ENCODE data around the gene CALML3.

The CALML3 gene

GRCh38 chr10:5529702-5530411 is 5.1 kb downstream of the CALML3 start:
- Histone ChIP-seq H3K4me2 (no peak overlapping the region), H3K27me3 (no peaks in the 10 kb centered on the region), H3K9me3 (replicated peaks in 1 of 11) (no peaks in the 10 kb centered on the region), H3K4me1 (peaks cover 0 to 9% (median 7%) of the 10 kb centered on the region in 10 experiments; a peak in 10 of 20 replicates), H3K27ac (no peak overlapping the region), H3K9ac (no peak overlapping the region), H3K4me3 (no peak overlapping the region), H4K20me1 (no peaks in the 10 kb centered on the region), H3K36me3 (no peaks in the 10 kb centered on the region)
- TF ChIP-seq Cebpa-rat (IDR thresholded peaks at IDR 0.05): no peak

GRCh38 chr10:5530412-5530806 is 5.6 kb downstream of the CALML3 start:
- no peaks in the 10 kb centered on the region for H3K9me3 ChIP-seq (replicated peaks in 1 of 11)
- H3K9ac ChIP-seq: no peak overlapping the region
- no peaks in the 10 kb centered on the region for H3K27me3 ChIP-seq
- no peak for TF ChIP-seq Cebpa-rat (IDR thresholded peaks at IDR 0.05)
- no peak overlapping the region for H3K4me2 ChIP-seq
- H3K27ac ChIP-seq: no peak overlapping the region
- no peaks in the 10 kb centered on the region for H4K20me1 ChIP-seq
- H3K4me1 ChIP-seq: peaks cover 0 to 6% (median 5%) of the 10 kb centered on the region in 10 experiments; a peak in 10 of 20 replicates
- H3K4me3 ChIP-seq: no peak overlapping the region
- no peaks in the 10 kb centered on the region for H3K36me3 ChIP-seq

DNA sequence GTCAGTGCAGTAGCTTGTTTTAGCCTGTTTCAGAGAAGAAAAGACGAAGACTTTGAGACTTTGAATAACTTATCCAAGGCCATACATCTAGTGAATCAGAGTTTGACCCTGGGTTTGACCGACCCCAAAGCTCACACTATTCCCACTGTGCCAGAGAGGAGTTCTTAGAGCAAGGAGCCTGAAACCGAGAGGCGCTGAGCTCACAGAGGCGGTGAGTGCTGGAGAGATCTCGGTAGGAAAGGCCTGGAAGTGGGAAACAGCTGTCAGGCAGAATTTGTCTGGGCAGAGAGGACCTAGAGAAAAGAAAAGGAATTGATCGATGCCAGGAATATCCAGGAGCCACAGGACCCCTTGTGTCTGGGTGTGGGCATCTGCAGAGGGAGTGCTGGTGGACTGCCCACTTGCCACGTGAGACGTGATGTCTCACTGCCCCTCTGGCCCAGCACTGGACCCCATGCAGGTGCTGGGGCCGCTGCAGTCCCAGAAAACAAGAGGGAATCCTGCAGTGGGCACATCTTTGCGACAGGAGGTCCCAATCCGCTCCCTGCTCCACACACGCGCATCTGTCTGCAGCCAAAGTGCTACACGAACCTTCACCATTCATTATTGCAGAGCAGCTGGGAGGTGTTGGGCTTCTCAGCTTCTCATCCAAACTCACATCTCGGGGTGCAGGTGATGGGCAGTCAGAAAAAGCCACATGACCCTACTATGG is 6.2 kb downstream of the CALML3 start:
- Histone ChIP-seq H3K4me3 (no peak overlapping the region), H3K4me1 (peaks cover 0 to under 1% (median 0%) of the 10 kb centered on the region in 10 experiments; a peak in 1 of 20 replicates), H3K9ac (no peak overlapping the region), H3K4me2 (no peak overlapping the region), H3K27ac (no peak overlapping the region), H3K36me3 (no peaks in the 10 kb centered on the region), H3K9me3 (replicated peaks in 1 of 11) (no peaks in the 10 kb centered on the region), H4K20me1 (no peaks in the 10 kb centered on the region), H3K27me3 (no peaks in the 10 kb centered on the region)
- TF ChIP-seq Cebpa-rat (IDR thresholded peaks at IDR 0.05): no peak

DNA sequence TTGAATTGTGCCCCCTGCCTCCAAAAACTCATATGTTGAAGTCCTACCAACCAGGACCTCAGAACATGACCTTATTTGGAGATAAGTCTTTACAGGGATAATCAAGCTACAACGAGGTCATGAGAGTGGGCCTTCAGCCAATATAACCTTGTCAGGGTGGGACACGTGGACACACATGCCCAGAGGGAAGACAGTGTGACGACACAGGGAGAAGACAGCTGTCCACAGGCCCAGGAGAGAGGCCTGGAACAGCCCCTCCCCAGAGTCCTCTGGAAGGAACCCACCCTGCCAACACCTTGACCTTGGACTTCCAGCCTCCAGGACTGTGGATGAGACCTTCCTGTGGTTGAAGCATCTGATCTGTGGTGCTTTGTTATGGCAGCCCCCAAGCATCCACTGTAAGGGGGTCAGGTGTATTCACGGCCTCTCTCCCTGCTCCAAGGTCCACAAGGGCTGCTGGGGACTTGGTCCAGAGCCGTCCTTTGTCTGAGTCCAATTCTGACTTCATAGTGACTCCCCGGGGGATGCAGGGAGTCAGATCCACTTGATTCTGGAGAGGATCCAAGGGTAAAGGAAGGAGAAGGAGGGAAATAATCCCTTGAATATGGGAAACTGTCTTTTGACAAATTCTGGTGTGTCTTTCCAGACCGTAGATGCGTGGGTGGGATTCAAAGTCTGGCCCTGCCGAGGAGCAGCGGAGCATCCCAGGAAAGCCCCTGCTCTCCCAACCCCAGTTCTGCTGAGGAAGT is 7.0 kb downstream of the CALML3 start:
- no peak overlapping the region for H3K9ac ChIP-seq
- no peak overlapping the region for H3K27ac ChIP-seq
- no peak for TF ChIP-seq Cebpa-rat (IDR thresholded peaks at IDR 0.05)
- H3K9me3 ChIP-seq (replicated peaks in 1 of 11): no peaks in the 10 kb centered on the region
- no peaks in the 10 kb centered on the region for H3K4me1 ChIP-seq
- H3K36me3 ChIP-seq: no peaks in the 10 kb centered on the region
- H3K27me3 ChIP-seq: no peaks in the 10 kb centered on the region
- no peak overlapping the region for H3K4me3 ChIP-seq
- H4K20me1 ChIP-seq: no peaks in the 10 kb centered on the region
- H3K4me2 ChIP-seq: no peak overlapping the region

- Histone ChIP-seq H3K36me3 (no peaks in the 10 kb centered on the region), H3K9ac (no peak overlapping the region), H3K4me1 (no peaks in the 10 kb centered on the region), H3K4me3 (no peak overlapping the region), H3K4me2 (no peak overlapping the region), H4K20me1 (no peaks in the 10 kb centered on the region), H3K27ac (no peak overlapping the region), H3K27me3 (no peaks in the 10 kb centered on the region), H3K9me3 (replicated peaks in 1 of 11) (no peaks in the 10 kb centered on the region)
- no peak for TF ChIP-seq Cebpa-rat (IDR thresholded peaks at IDR 0.05)
These were observed 7.5 kb downstream of the CALML3 start for GRCh38 chr10:5532307-5532605.

GRCh38 chr10:5532618-5533097 is 7.9 kb downstream of the CALML3 start:
- Histone ChIP-seq H3K36me3 (no peaks in the 10 kb centered on the region), H3K27me3 (no peaks in the 10 kb centered on the region), H3K27ac (no peak overlapping the region), H3K9ac (no peak overlapping the region), H3K4me2 (no peak overlapping the region), H3K4me3 (no peak overlapping the region), H3K4me1 (no peaks in the 10 kb centered on the region), H4K20me1 (no peaks in the 10 kb centered on the region), H3K9me3 (replicated peaks in 1 of 11) (no peaks in the 10 kb centered on the region)
- no peak for TF ChIP-seq Cebpa-rat (IDR thresholded peaks at IDR 0.05)

- no peaks in the 10 kb centered on the region for H3K27me3 ChIP-seq
- H3K4me3 ChIP-seq: no peak overlapping the region
- H3K36me3 ChIP-seq: no peaks in the 10 kb centered on the region
- H3K27ac ChIP-seq: no peak overlapping the region
- H3K9me3 ChIP-seq (replicated peaks in 1 of 11): no peaks in the 10 kb centered on the region
- no peak overlapping the region for H3K9ac ChIP-seq
- no peaks in the 10 kb centered on the region for H3K4me1 ChIP-seq
- no peak overlapping the region for H3K4me2 ChIP-seq
- no peak for TF ChIP-seq Cebpa-rat (IDR thresholded peaks at IDR 0.05)
- no peaks in the 10 kb centered on the region for H4K20me1 ChIP-seq
These were observed 8.5 kb downstream of the CALML3 start for GRCh38 chr10:5533098-5533731.

GRCh38 chr10:5534051-5534821 is 9.5 kb downstream of the CALML3 start:
- Histone ChIP-seq H3K4me2 (no peak overlapping the region), H3K27me3 (no peaks in the 10 kb centered on the region), H3K27ac (no peak overlapping the region), H3K9me3 (replicated peaks in 1 of 11) (no peaks in the 10 kb centered on the region), H4K20me1 (no peaks in the 10 kb centered on the region), H3K36me3 (no peaks in the 10 kb centered on the region), H3K4me1 (peaks cover 0 to 8% (median 3%) of the 10 kb centered on the region in 10 experiments; a peak in 10 of 20 replicates), H3K4me3 (no peak overlapping the region), H3K9ac (no peak overlapping the region)
- TF ChIP-seq Cebpa-rat (IDR thresholded peaks at IDR 0.05): no peak
